Stimulated activated CD4-positive, alpha-beta T cell treated with anti-CD3 and anti-CD28 coated beads, Interleukin-2, amount 100 ng/mL, for 4 hours (primary cell): Measurements from ENCODE around the gene DENND4B.
A peak's percentile ranks its signal among the peaks of the same experiment; 100 is the strongest.

Source experiments
- DNase-seq: peaks from one replicate; pipeline ENCODE4 v3.0.0-alpha.2; 2020; ENCODE audit warnings: low read depth

Gene DENND4B

GRCh38 chr1:153945795-153946621 lies 510 bp downstream of the DENND4B start:
- DNase-seq: peak; percentile 57

- peak; percentile 63 for DNase-seq
Measured at GRCh38 chr1:153945131-153945794, 1.3 kb downstream of the DENND4B start.

GRCh38 chr1:153944827-153945117 lies 1.7 kb downstream of the DENND4B start:
- DNase-seq: no peak

GRCh38 chr1:153944005-153944826 lies 2.3 kb downstream of the DENND4B start:
- DNase-seq: no peak

DNA sequence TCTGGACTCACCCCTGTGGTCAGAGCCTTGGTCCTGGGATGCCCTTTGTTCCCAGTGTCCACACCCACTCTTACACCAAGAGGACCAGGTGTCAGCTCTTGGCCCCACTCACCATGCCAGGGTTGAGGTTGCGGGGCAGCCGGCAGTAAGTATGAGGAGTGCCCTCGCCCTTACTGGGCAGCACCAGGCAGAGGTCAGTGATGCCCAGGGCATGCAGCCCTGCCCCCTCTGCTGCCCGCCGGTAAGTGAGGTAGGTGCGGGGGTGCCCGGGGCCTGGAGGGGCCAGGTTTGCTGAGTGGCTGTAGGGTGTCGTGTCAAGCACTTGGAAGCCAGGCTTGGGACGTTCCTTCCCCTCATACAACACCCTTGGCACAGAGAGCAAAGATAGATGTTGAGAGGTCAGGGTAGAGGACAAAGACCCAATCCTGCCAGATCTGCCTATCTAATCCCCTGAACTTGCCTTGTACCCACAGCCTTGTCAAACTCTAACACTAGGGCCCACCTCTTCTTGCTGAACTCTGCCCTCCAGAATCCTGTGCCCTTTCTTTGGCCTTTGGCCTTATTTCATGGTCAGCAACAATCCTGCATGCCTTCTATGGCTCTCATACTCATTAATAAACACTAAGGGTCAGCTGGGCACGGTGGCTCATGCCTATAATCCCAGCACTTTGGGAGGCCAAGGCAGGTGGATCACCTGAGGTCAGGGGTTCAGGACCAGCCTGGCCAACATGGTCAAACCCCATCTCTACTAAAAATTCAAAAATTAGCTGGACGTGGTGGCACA lies 3.6 kb downstream of the DENND4B start:
- DNase-seq: no peak

- DNase-seq: no peak
Measured at GRCh38 chr1:153941826-153942725, 4.4 kb downstream of the DENND4B start.

DNA sequence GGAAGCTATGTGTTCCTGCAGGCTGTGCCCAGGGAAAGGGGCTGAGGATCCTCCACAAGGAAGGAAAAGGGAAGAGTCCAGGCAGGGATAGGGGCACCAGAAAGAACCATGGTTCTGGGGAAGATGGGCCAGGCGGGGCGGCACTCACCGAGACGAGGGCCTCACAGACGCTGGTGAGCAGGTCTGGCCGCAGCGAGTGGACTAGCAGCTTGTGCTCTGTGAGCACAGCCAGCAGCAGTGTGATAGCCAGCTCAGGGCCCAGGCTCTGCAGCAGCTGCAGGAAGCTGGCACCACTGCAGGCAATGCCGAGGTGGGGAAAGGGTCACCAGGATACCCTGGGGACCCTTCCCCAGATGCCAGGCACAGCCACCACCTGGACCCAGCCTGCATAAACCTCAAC lies 5.8 kb downstream of the DENND4B start:
- no peak for DNase-seq

DNA sequence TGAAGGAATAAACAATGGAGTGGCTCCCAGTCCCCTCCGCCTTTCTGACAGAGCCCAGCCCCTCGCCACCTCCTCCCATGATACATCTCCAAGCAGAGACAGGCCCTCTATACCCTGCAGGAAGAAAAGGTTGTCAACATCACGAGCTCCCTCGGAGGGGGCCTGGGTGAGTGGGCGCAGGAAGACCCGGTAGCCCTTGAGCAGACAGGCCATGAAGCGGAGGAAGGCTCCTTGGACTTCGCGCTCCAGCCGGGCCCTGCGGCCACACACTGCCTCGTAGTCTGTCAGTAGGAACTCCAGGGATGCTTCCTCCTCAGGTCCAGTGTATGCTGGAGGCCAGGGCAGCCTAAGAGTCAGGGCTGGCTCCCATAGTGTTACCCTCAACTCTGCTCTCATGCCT lies 7.0 kb downstream of the DENND4B start:
- no peak for DNase-seq

DNA sequence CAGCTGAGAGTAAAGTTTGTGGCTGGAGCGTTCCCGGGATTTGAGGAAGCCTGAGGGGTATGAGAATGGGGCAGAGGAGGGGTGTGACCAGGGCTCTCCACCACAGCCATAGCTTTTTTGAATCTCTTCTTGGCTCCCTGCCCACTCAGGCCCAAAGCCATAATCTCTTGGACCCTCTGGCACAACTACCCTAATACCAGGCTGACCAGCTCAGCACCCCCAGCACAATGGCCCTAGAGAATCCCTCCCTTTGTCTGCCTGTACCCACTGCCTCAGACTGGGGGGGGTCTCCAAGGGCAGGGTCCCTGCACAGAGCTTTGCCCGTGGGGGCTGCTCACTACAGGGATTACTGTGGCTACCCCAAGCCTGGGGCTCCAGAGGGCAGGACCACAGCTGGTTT lies 7.5 kb downstream of the DENND4B start:
- no peak for DNase-seq

- no peak for DNase-seq
Measured at GRCh38 chr1:153937331-153937730, 9.2 kb downstream of the DENND4B start.

DNA sequence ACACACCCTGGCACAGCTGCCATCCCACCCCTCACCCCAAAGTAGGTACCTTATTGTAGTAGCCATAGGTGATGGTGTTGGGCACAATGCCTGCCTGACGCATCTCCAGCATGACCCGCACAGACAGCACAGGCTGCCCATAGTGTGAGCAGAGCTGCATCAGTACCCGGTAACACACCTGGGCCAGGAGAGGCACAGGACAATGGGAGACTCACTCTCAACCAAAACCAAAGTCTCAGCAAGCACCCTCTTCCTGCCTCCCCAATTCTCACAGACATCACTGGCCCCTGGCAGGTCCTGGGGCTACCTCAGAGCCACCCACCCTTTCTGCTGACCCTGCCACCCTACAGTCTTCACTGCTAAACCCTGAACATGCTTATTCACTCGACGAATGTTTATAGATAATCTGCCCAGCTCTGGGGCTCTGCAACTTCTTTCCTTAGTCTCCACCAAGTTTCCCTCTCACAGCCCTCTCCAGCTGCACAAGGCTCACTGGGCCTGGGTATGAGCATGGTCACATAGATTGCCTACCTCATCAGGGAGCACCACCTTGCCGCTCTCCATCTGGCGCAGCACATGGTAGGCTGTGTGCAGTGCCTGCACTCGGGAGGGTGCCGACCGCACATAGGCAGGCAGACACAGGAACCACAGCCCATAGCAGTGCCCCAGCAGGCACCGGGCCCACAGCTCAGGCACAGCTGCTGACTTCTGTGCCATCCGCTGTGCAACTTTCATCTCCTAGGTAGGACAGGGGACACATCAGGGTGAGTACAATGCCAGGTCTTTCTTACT lies 10.3 kb downstream of the DENND4B start:
- no peak for DNase-seq

DNA sequence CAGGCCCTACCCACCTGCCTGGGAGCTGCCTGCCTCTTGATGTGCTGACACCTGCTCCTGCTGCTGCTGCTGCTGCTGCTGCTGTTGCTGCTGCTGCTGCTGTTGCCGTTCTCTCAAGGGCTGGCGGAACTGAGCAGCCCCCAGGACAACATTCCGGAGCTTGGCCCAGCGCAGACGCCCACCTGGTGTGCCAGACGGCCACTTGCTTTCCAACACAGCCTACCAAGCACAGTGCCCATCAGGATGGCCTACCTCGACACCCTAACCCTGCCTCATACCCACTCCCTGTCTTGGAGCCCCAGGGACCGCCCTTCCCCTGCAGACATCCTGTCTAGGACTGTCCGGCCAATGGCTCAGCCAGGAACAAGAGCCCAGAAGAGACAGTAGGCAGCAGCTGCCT lies 11.8 kb downstream of the DENND4B start:
- DNase-seq: no peak

DNA sequence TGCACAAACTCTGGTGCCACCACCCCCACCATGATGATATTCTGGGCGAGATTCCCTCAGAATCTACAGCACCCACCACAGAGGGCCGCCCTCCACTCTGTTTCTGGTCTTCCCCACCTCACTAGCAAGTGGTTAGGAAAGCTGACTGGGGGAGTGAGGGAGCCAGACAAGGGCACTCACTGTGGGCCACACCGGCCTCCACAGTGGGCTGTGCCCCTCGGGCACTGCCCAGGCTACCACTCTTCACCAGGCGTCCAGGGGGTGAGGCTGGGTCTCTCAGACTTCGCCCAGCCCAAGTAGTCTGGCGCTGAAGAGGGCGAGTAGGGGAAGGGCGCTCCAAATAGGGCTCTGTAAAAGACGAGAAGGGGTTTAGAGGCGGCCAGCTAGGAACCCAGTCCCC lies 12.6 kb downstream of the DENND4B start:
- no peak for DNase-seq

DNA sequence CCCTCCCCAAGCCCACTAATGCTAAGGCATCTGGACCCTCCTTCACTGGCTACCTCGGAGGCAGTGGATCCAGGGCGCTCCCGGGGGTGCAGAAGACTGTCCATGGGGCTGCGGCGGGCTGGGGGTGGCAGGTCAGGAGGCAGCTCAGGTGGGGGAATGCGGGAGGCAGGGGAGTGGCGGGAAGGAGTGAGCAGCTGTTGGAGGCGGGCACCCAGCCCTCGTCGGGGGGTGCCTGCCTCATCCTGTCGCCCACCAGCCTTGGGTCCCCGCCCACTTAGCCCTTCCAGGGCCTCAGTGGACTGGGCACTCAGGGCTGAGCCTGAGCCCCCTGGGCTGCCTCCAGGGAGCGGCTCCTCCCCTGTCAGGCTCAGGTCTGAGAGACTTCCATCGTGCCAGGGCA lies 13.1 kb downstream of the DENND4B start:
- no peak for DNase-seq

GRCh38 chr1:153932156-153933131 lies 14.1 kb downstream of the DENND4B start:
- DNase-seq: no peak

GRCh38 chr1:153929981-153930948 lies 16.3 kb downstream of the DENND4B start:
- no peak for DNase-seq

GRCh38 chr1:153929426-153929825 lies 17.1 kb downstream of the DENND4B start:
- no peak for DNase-seq

GRCh38 chr1:153928791-153929341 lies 17.7 kb downstream of the DENND4B start:
- DNase-seq: no peak
